ENCODE results near the gene TMEM167A. TPM values are rescaled to one million over a fixed set of nuclear protein-coding genes. Genes with fewer than 3 reads are reported as not detected.

The TMEM167A gene
- total and polyA plus RNA-seq, 2 of the 8 experiments (the other 6 are each of a cell fraction or from before 2014, with no cell fraction given), result 50.6 to 178 TPM

DNA sequence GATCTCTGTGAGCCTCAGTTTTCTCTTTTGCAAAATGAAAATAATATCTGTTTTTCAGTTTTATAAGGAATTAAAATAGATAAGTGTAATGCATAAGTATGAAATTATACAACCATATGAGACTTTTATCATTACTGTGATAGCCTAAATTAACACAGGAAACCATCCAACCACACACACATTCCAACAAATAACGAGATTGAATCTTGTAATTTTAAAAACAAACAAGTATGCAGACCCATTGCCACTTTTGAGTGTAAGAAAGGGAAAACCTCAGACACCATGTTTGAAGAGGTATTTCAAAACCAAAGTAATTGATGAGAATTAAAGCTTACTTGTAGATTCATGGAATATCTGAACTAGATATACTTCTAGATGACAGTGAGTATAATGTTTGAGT is 32.2 kb upstream of the TMEM167A start:
- Histone ChIP-seq H3K18ac (ENCODE audit: extremely low read depth, low read length) (no peak overlapping the region), H2BK20ac (ENCODE audit: low read length) (no peak overlapping the region), H3K14ac (ENCODE audit: insufficient read length) (no peak overlapping the region), H2BK120ac (replicated peaks; ENCODE audit: low read depth, low read length) (no peak overlapping the region), H3K79me1 (ENCODE audit: low read depth, low read length) (no peaks in the 10 kb centered on the region), H4K20me1 (replicated peaks in 1 of 2; ENCODE audit: control insufficient read depth in 1 of 2, insufficient read depth in 2 of 2, low read length in 2 of 2) (no peaks in the 10 kb centered on the region), H3K27me3 (replicated peaks in 1 of 4; ENCODE audit: control insufficient read depth in 3 of 4, extremely low read depth in 1 of 4, insufficient read depth in 3 of 4, low read length in 3 of 4) (no peaks in the 10 kb centered on the region), H2BK12ac (ENCODE audit: low read depth, low read length) (no peak overlapping the region), H2AK5ac (ENCODE audit: low read depth, low read length) (no peak overlapping the region), H3K4me3 (ENCODE audit: extremely low read depth in 1 of 4, insufficient read depth in 2 of 4, low read depth in 3 of 4, low read length in 4 of 4) (no peak overlapping the region), H3K56ac (replicated peaks; ENCODE audit: insufficient read length, low read depth, low read length) (no peak overlapping the region), H3K23me2 (ENCODE audit: low read depth, low read length) (no peaks in the 10 kb centered on the region), H4K5ac (ENCODE audit: insufficient read length, low read depth, low read length) (no peak overlapping the region), H4K91ac (replicated peaks; ENCODE audit: insufficient read length, low read length) (no peak overlapping the region), H3K4ac (replicated peaks; ENCODE audit: insufficient read length, low read depth, low read length) (no peak overlapping the region), H3K23ac (ENCODE audit: insufficient read length) (no peak overlapping the region), H3K9ac (replicated peaks in 1 of 4; ENCODE audit: extremely low read depth in 1 of 4, low read depth in 3 of 4, low read length in 3 of 4) (no peak overlapping the region), H2AFZ (ENCODE audit: low read length) (no peak overlapping the region), H3K79me2 (ENCODE audit: control insufficient read depth in 1 of 2, insufficient read depth in 2 of 2, low read length in 2 of 2) (no peaks in the 10 kb centered on the region), H3K27ac (ENCODE audit: low read depth, low read length) (no peak overlapping the region), H3K4me2 (ENCODE audit: insufficient read depth in 1 of 2, low read depth in 2 of 2, low read length in 2 of 2) (no peak overlapping the region), H3K36me3 (ENCODE audit: control insufficient read depth in 2 of 4, insufficient read depth in 4 of 4, low read length in 3 of 4) (peaks cover 0 to 3% (median 1%) of the 10 kb centered on the region in 4 experiments; a peak in 3 of 8 replicates), H2BK5ac (ENCODE audit: low read depth, low read length) (no peak overlapping the region), H3K9me3 (ENCODE audit: insufficient read depth in 2 of 2, low read depth in 1 of 2, low read length in 1 of 2) (peaks cover 4 to 11% of the 10 kb centered on the region in 2 experiments; a peak in 2 of 4 replicates), H4K8ac (ENCODE audit: extremely low read depth, insufficient read depth, low read length) (no peak overlapping the region), H2BK15ac (ENCODE audit: low read length) (no peak overlapping the region), H3K4me1 (replicated peaks in 1 of 4; ENCODE audit: control insufficient read depth in 3 of 4, insufficient read depth in 4 of 4, low read length in 3 of 4) (no peaks in the 10 kb centered on the region)
- FAIRE-seq, result no peak
- no peak for DNase-seq (ENCODE audit: low read depth in 1 of 2, low spot score in 2 of 2)
- CTCF ChIA-PET (ENCODE audit: partially characterized antibody), result no interaction called here
- WGBS, 2 experiments (ENCODE audit: extremely low coverage in 1 of 2, insufficient coverage in 1 of 2, insufficient read length in 1 of 2, insufficient replicate concordance in 2 of 2, low coverage in 1 of 2, low lambda C conversion rate in 2 of 2, missing lambda C conversion rate in 1 of 2), result 88% methylated on average over 1 of the region's 1 CpG; no CpG with 5 or more reads in 1 of the 2 experiments
- POLR2A ChIA-PET (ENCODE audit: partially characterized antibody), result interaction anchor here (1.3 kb wide), 1 partner anchor 32 kb away, joined by 4 read pairs; the partner anchor contains the start of genes TMEM167A and XRCC4
- TF ChIP-seq GABPA (IDR thresholded peaks at IDR 0.05; ENCODE audit: borderline replicate concordance, insufficient read depth, low read length) (no peak), NANOG (IDR thresholded peaks at IDR 0.05; ENCODE audit: insufficient read depth, low read depth, low read length, poor library complexity, severe bottlenecking) (no peak), KDM1A (IDR thresholded peaks at IDR 0.05; ENCODE audit: borderline replicate concordance, low read length) (no peak), CTBP2 (IDR thresholded peaks at IDR 0.05; ENCODE audit: borderline replicate concordance, insufficient read depth, insufficient read length, low read length) (no peak), SP2 (IDR thresholded peaks at IDR 0.05; ENCODE audit: low read length) (no peak), SP4 (IDR thresholded peaks at IDR 0.05; ENCODE audit: low read length) (no peak), FOSL1 (IDR thresholded peaks at IDR 0.05; ENCODE audit: insufficient read depth, low read depth, low read length) (no peak), POU5F1 (IDR thresholded peaks at IDR 0.05; ENCODE audit: low read depth, low read length) (no peak), RAD21 (IDR thresholded peaks at IDR 0.05 in 1 of 2, conservative IDR thresholded peaks at IDR 0.05 in 1 of 2; ENCODE audit: low read depth in 2 of 2, low read length in 2 of 2) (no peak), NRF1 (IDR thresholded peaks at IDR 0.05; ENCODE audit: low read depth, low read length) (no peak), SP1 (IDR thresholded peaks at IDR 0.05; ENCODE audit: low read depth, low read length) (no peak), KDM4A (IDR thresholded peaks at IDR 0.05; ENCODE audit: low read depth, low read length, severe bottlenecking) (no peak)
- TF ChIP-seq, protein P1, sequence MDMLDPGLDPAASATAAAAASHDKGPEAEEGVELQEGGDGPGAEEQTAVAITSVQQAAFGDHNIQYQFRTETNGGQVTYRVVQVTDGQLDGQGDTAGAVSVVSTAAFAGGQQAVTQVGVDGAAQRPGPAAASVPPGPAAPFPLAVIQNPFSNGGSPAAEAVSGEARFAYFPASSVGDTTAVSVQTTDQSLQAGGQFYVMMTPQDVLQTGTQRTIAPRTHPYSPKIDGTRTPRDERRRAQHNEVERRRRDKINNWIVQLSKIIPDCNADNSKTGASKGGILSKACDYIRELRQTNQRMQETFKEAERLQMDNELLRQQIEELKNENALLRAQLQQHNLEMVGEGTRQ (IDR thresholded peaks at IDR 0.05; ENCODE audit: low read length), result no peak

Measured in H1 (cell line).